Adrenal gland (tissue), 12 donors: ENCODE results near the gene LIN7B. TPM values are rescaled to one million over a fixed set of nuclear protein-coding genes. Genes with fewer than 3 reads are reported as not detected.
A peak's percentile ranks its signal among the peaks of the same experiment; 100 is the strongest.
"Not testable (repeated sequence)": the region's sequence is repeated elsewhere in the genome, so short reads cannot be mapped to it uniquely, and the experiment has no call there.

Experiments used
- DNase-seq, 7 donors: peaks; one replicate each; pipeline ENCODE4 v3.0.0-alpha.2; 2019 to 2020
- H3K27ac ChIP-seq, 5 donors: fragments of 200-600 bp; sonication (generic) in 4 of 5; 1 replicate in 3 of 5; 2 replicates in 2 of 5; pipeline versions ENCODE4 v1.5.1 to v1.8.0; 2016 to 2020; ENCODE audit warnings: mild to moderate bottlenecking in 1 of 5
- H3K27me3 ChIP-seq: fragments of 200-600 bp; 2 replicates; pipeline ENCODE4 v1.8.0; 2021
- H3K36me3 ChIP-seq, 2 donors: fragments of 200-600 bp; replicated peaks in 1 of 2; 1 replicate in 1 of 2; 2 replicates in 1 of 2; pipeline versions ENCODE4 v1.5.1 to v1.8.0; 2018 to 2022
- H3K4me1 ChIP-seq, 2 donors: fragments of 200-600 bp; replicated peaks in 1 of 2; 1 replicate in 1 of 2; 2 replicates in 1 of 2; pipeline versions ENCODE4 v1.5.1 to v1.8.0; 2018 to 2021
- H3K4me3 ChIP-seq, 4 donors: fragments of 200-600 bp; sonication (generic) in 3 of 4; one replicate each; pipeline ENCODE4 v1.5.1; 2016 to 2018
- H3K9me3 ChIP-seq, 3 donors: fragments of 200-600 bp; sonication (generic) in 1 of 3; replicated peaks in 1 of 3; 1 replicate in 2 of 3; 2 replicates in 1 of 3; pipeline versions ENCODE4 v1.5.1 to v1.8.0; 2016 to 2021
- CTCF ChIP-seq, 6 experiments: fragments of 450-650 bp in 4 of 6; fragments of 200-600 bp in 2 of 6; sonication (generic) in 1 of 6; IDR thresholded peaks; 1 replicate in 5 of 6; 2 replicates in 1 of 6; pipeline versions ENCODE4 v1.5.1 to v1.8.0; 2016 to 2021; ENCODE audit warnings: antibody characterized with exemption in 6 of 6, mild to moderate bottlenecking in 2 of 6, moderate library complexity in 1 of 6
- POLR2A ChIP-seq, 2 donors: fragments of 450-650 bp; IDR thresholded peaks; one replicate each; pipeline ENCODE4 v1.6.1; 2017; ENCODE audit warnings: antibody characterized with exemption in 2 of 2, mild to moderate bottlenecking in 2 of 2, moderate library complexity in 1 of 2
- WGBS, 4 donors: extraction: QIAGEN DNeasy Blood & Tissue Kit in 2 of 4; methylation state at CpG; one replicate each; pipeline versions ENCODE4 v1.1.5 to v1.1.7; 2013 to 2017; 5-methylcytosine and 5-hydroxymethylcytosine counted together
- intact Hi-C, 2 donors: fragments of 100-400 bp; cut with DNase I; formaldehyde crosslinking; loops; one replicate each; pipeline versions ENCODE4 v1.14.1 to v1.15.0; 2022 to 2023
- polyA plus RNA-seq, 3 donors: library from polyadenylated mRNA; stranded (reverse); fragments of 200-250 nt in 2 of 3; fragments of 350-450 nt in 1 of 3; fragmentation: Illumina TruSeq in 1 of 3; extraction: RNeasy Lipid Tissue Mini Kit (QIAGEN cat#74804) in 1 of 3; gene quantifications; one replicate each; pipeline ENCODE4 v1.2.3, GENCODE V29; 2013 to 2014
- total RNA-seq, 9 donors: library from RNA; depleted of rRNA in 4 of 9; stranded (reverse); fragments of >200 nt in 4 of 9; fragments of 120-200 nt in 1 of 9; fragmentation: NEBNext Ultra II Directional in 1 of 9; extraction: Animal tissue kit (Norgen Biotek cat#: 25700) in 1 of 9; gene quantifications; one replicate each; pipeline versions ENCODE4 v1.1.0 to v1.2.4, GENCODE V29; 2013 to 2023
- donor health status: healthy with polysubstance abuse.
- donor health status: Bipolar disorder and iron deficiency.
- donor health status: DM: yes; HTN: yes; CAD: no.
- donor health status: DM: no; HTN: no; CAD: no.
- donor health status: DM: no; HTN: no; CAD: no.
- donor health status: DM: yes; HTN: yes; CAD: no.

LIN7B gene
- total and polyA plus RNA-seq, 12 donors, result 4.4 to 35.2 (median 11.1) TPM

- WGBS, 4 donors, result 15 to 34% (median 17%) methylated on average over 4 to 16 of the region's 16 CpGs
- TF ChIP-seq POLR2A (IDR thresholded peaks at IDR 0.05) (no peak), CTCF (IDR thresholded peaks at IDR 0.05) (no peak)
- no peak for DNase-seq
- Histone ChIP-seq H3K4me3 (peak overlapping the region in 1 of 4 donors; percentile 61), H3K36me3 (no peaks in the 10 kb centered on the region), H3K27ac (peak overlapping the region in 1 of 5 donors; percentile 98), H3K9me3 (no peaks in the 10 kb centered on the region), H3K27me3 (no peaks in the 10 kb centered on the region), H3K4me1 (peaks cover 19 to 24% of the 10 kb centered on the region in 2 donors)
- intact Hi-C loops, result no loop called here
These were observed 6.1 kb downstream of the LIN7B start for GRCh38 chr19:49120325-49120683.

- H3K4me1 ChIP-seq, result peaks cover 19 to 24% of the 10 kb centered on the region in 2 donors
- no peak overlapping the region for H3K27ac ChIP-seq
- no peaks in the 10 kb centered on the region for H3K27me3 ChIP-seq
- no peaks in the 10 kb centered on the region for H3K36me3 ChIP-seq
- H3K9me3 ChIP-seq, result no peaks in the 10 kb centered on the region
- H3K4me3 ChIP-seq, result no peak overlapping the region
- TF ChIP-seq CTCF (IDR thresholded peaks at IDR 0.05), result no peak
- TF ChIP-seq POLR2A (IDR thresholded peaks at IDR 0.05), result no peak
- DNase-seq, result no peak
- 91 to 97% (median 95%) methylated on average over 2 of the region's 2 CpGs for WGBS, 4 donors
- intact Hi-C loops, result no loop called here
These were observed 6.7 kb downstream of the LIN7B start for GRCh38 chr19:49120868-49121267.

GRCh38 chr19:49121841-49122240 is 7.7 kb downstream of the LIN7B start:
- peaks cover 19 to 24% of the 10 kb centered on the region in 2 donors for H3K4me1 ChIP-seq
- H3K27me3 ChIP-seq, H3K27ac ChIP-seq, H3K36me3 ChIP-seq, H3K9me3 ChIP-seq, intact Hi-C loops, DNase-seq, H3K4me3 ChIP-seq: not testable (repeated sequence)
- 78 to 83% (median 82%) methylated on average over 10 of the region's 10 CpGs for WGBS, 4 donors

- H3K4me1 ChIP-seq, result peaks cover 14 to 19% of the 10 kb centered on the region in 2 donors
- DNase-seq, intact Hi-C loops, H3K36me3 ChIP-seq, H3K27me3 ChIP-seq, H3K9me3 ChIP-seq, H3K27ac ChIP-seq, H3K4me3 ChIP-seq: not testable (repeated sequence)
- WGBS, 4 donors, result 82 to 95% (median 90%) methylated on average over 11 of the region's 11 CpGs
These were observed 9.1 kb downstream of the LIN7B start for GRCh38 chr19:49123285-49123684.

- Histone ChIP-seq H3K4me1 (peaks cover 0 to 13% of the 10 kb centered on the region in 2 donors), H3K27me3 (no peaks in the 10 kb centered on the region), H3K9me3 (no peaks in the 10 kb centered on the region), H3K4me3 (no peak overlapping the region), H3K27ac (no peak overlapping the region), H3K36me3 (no peaks in the 10 kb centered on the region)
- intact Hi-C loops, result no loop called here
- no peak for DNase-seq
- WGBS, 4 donors, result 63 to 75% (median 64%) methylated on average over 6 to 23 of the region's 23 CpGs
- TF ChIP-seq CTCF (IDR thresholded peaks at IDR 0.05) (no peak), POLR2A (IDR thresholded peaks at IDR 0.05) (no peak)
These were observed 11.0 kb downstream of the LIN7B start for GRCh38 chr19:49125025-49125731.
